ENCODE data around the gene ING1. TPM values are rescaled to one million over a fixed set of nuclear protein-coding genes. Genes with fewer than 3 reads are reported as not detected.

Gene ING1
- total RNA-seq, 8 experiments from 2014 or later: 4.7 to 21.8 (median 10.6) TPM

DNA sequence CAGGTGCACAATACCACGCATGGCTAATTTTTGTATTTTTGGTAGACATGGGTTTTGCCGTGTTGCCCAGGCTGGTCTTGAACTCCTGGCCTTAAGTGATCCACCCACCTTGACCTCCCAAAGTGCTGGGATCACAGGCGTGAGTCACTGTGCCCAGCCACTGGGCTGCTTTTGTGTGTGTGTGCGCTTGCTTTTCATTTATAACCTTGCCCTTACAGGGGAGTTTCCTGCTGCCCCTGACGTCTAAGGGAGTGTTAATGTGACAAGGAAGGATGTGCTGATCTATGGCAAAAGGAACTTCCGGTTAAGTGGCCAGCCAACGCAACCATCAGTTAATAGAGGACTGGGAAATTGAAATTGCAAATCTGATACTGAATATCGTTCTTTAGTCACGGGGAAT lies 57.7 kb downstream of the ING1 start:
- Histone ChIP-seq H3K27ac (no peak overlapping the region), H3K4me3 (no peak overlapping the region), H3K4me1 (replicated peaks in 1 of 2) (no peaks in the 10 kb centered on the region)
- in situ Hi-C loops (cut with MboI; ENCODE audit: low pct_unique_long_range_greater_than_20kb in 2 of 9, low sequenced_read_pairs in 9 of 9, unreplicated experiment in 9 of 9): no loop called here
- 0 to 93% (median 59%) methylated on average over 1 to 6 of the region's 9 CpGs for WGBS, 10 experiments
- peak in 3 of 8 experiments; percentile 18 to 38 (median 32) for ATAC-seq (replicated peaks in 6 of 8)

GRCh38 chr13:110772091-110772984 lies 58.8 kb downstream of the ING1 start:
- no peak for ATAC-seq (replicated peaks in 6 of 8)
- H3K4me1 ChIP-seq (replicated peaks in 1 of 2): no peaks in the 10 kb centered on the region
- WGBS, 10 experiments: 33 to 94% (median 83%) methylated on average over 1 to 12 of the region's 13 CpGs; no CpG with 5 or more reads in 1 of the 10 experiments
- in situ Hi-C loops (cut with MboI; ENCODE audit: low pct_unique_long_range_greater_than_20kb in 2 of 9, low sequenced_read_pairs in 9 of 9, unreplicated experiment in 9 of 9): no loop called here
- H3K27ac ChIP-seq: no peak overlapping the region
- no peak overlapping the region for H3K4me3 ChIP-seq

Other genes starting within 250 kb of the ING1 start
- 10 to 100 TPM in 1 of 8 experiments, 1 to 10 TPM in 5, under 1 TPM in 2; 0.58 to 11.8 (median 2.6) TPM for gene RAB20, start 152.0 kb upstream of the ING1 start, total RNA-seq
- gene NAXD, start 98.2 kb upstream of the ING1 start, total RNA-seq: 10 to 100 TPM; 19.9 to 39.4 (median 29.0) TPM
- 10 to 100 TPM; 35.6 to 64.2 (median 55.0) TPM for gene CARS2, start 7.6 kb upstream of the ING1 start, total RNA-seq
- gene ANKRD10, start 201.4 kb downstream of the ING1 start, total RNA-seq: 100 to 1,000 TPM in 5 of 8 experiments, 10 to 100 TPM in 3; 75.5 to 247 (median 108) TPM